ENCODE data around the gene NANS.

NANS gene

GRCh38 chr9:98101868-98102273, 45.3 kb downstream of the NANS start:
- Histone ChIP-seq H3K79me1 (replicated peaks; ENCODE audit: low read length, poor library complexity, severe bottlenecking) (no peaks in the 10 kb centered on the region), H3K18ac (ENCODE audit: low read depth in 1 of 2, low read length in 2 of 2) (no peak overlapping the region), H3K27me3 (ENCODE audit: control insufficient read depth in 1 of 2, insufficient read depth in 1 of 2, low read length in 2 of 2) (no peaks in the 10 kb centered on the region), H3K4me3 (ENCODE audit: insufficient read depth in 1 of 2, low read depth in 1 of 2, low read length in 2 of 2) (no peak overlapping the region), H2BK12ac (ENCODE audit: low read length in 2 of 2) (no peak overlapping the region), H3K4me2 (ENCODE audit: low read length, poor library complexity, severe bottlenecking) (no peak overlapping the region), H3K9ac (ENCODE audit: low read length) (no peak overlapping the region), H3K27ac (ENCODE audit: low read length, poor library complexity, severe bottlenecking) (no peak overlapping the region), H3K9me3 (ENCODE audit: control insufficient read depth, low read length) (no peaks in the 10 kb centered on the region), H2AK5ac (ENCODE audit: low read length, severe bottlenecking) (no peak overlapping the region), H3K36me3 (ENCODE audit: control insufficient read depth in 1 of 2, insufficient read depth in 2 of 2, low read depth in 1 of 2, low read length in 2 of 2) (no peaks in the 10 kb centered on the region), H4K8ac (ENCODE audit: low read length) (no peak overlapping the region), H3K4me1 (ENCODE audit: control insufficient read depth, insufficient read depth, low read depth, low read length) (no peaks in the 10 kb centered on the region), H2BK5ac (ENCODE audit: low read depth, low read length, poor library complexity, severe bottlenecking) (no peak overlapping the region), H2BK120ac (ENCODE audit: low read depth, low read length) (no peak overlapping the region), H4K91ac (ENCODE audit: low read length) (no peak overlapping the region), H3K14ac (ENCODE audit: low read length in 2 of 2) (no peak overlapping the region), H2BK15ac (ENCODE audit: low read depth, poor library complexity, severe bottlenecking) (no peak overlapping the region), H3K23ac (ENCODE audit: low read length in 2 of 2) (no peak overlapping the region), H2AFZ (ENCODE audit: low read depth, low read length) (no peak overlapping the region), H3K4ac (ENCODE audit: low read depth in 1 of 2, low read length in 2 of 2) (no peak overlapping the region)
- DNase-seq, result no peak
- WGBS, result 80% methylated on average over 5 of the region's 6 CpGs

GRCh38 chr9:98104445-98104881, 47.9 kb downstream of the NANS start:
- WGBS, result over 99% methylated on average over 3 of the region's 3 CpGs
- Histone ChIP-seq H3K4ac (ENCODE audit: low read depth in 1 of 2, low read length in 2 of 2) (no peak overlapping the region), H2BK5ac (ENCODE audit: low read depth, low read length, poor library complexity, severe bottlenecking) (no peak overlapping the region), H3K18ac (ENCODE audit: low read depth in 1 of 2, low read length in 2 of 2) (no peak overlapping the region), H3K4me1 (ENCODE audit: control insufficient read depth, insufficient read depth, low read depth, low read length) (no peaks in the 10 kb centered on the region), H3K23ac (ENCODE audit: low read length in 2 of 2) (no peak overlapping the region), H3K9me3 (ENCODE audit: control insufficient read depth, low read length) (no peaks in the 10 kb centered on the region), H4K8ac (ENCODE audit: low read length) (no peak overlapping the region), H3K14ac (ENCODE audit: low read length in 2 of 2) (no peak overlapping the region), H3K9ac (ENCODE audit: low read length) (no peak overlapping the region), H2BK120ac (ENCODE audit: low read depth, low read length) (no peak overlapping the region), H3K27ac (ENCODE audit: low read length, poor library complexity, severe bottlenecking) (no peak overlapping the region), H3K4me2 (ENCODE audit: low read length, poor library complexity, severe bottlenecking) (no peak overlapping the region), H3K79me1 (replicated peaks; ENCODE audit: low read length, poor library complexity, severe bottlenecking) (no peaks in the 10 kb centered on the region), H2BK12ac (ENCODE audit: low read length in 2 of 2) (no peak overlapping the region), H2BK15ac (ENCODE audit: low read depth, poor library complexity, severe bottlenecking) (no peak overlapping the region), H2AFZ (ENCODE audit: low read depth, low read length) (no peak overlapping the region), H3K4me3 (ENCODE audit: insufficient read depth in 1 of 2, low read depth in 1 of 2, low read length in 2 of 2) (no peak overlapping the region), H4K91ac (ENCODE audit: low read length) (no peak overlapping the region), H2AK5ac (ENCODE audit: low read length, severe bottlenecking) (no peak overlapping the region), H3K27me3 (ENCODE audit: control insufficient read depth in 1 of 2, insufficient read depth in 1 of 2, low read length in 2 of 2) (no peaks in the 10 kb centered on the region), H3K36me3 (ENCODE audit: control insufficient read depth in 1 of 2, insufficient read depth in 2 of 2, low read depth in 1 of 2, low read length in 2 of 2) (no peaks in the 10 kb centered on the region)
- DNase-seq, result no peak

GRCh38 chr9:98105006-98105405, 48.5 kb downstream of the NANS start:
- H2BK120ac ChIP-seq (ENCODE audit: low read depth, low read length), result no peak overlapping the region
- no peak overlapping the region for H2BK15ac ChIP-seq (ENCODE audit: low read depth, poor library complexity, severe bottlenecking)
- no peak overlapping the region for H3K9ac ChIP-seq (ENCODE audit: low read length)
- no peak overlapping the region for H3K27ac ChIP-seq (ENCODE audit: low read length, poor library complexity, severe bottlenecking)
- 95% methylated on average over 7 of the region's 7 CpGs for WGBS
- no peaks in the 10 kb centered on the region for H3K36me3 ChIP-seq (ENCODE audit: control insufficient read depth in 1 of 2, insufficient read depth in 2 of 2, low read depth in 1 of 2, low read length in 2 of 2)
- H2BK5ac ChIP-seq (ENCODE audit: low read depth, low read length, poor library complexity, severe bottlenecking), result no peak overlapping the region
- H2AK5ac ChIP-seq (ENCODE audit: low read length, severe bottlenecking), result no peak overlapping the region
- no peak overlapping the region for H4K91ac ChIP-seq (ENCODE audit: low read length)
- H4K8ac ChIP-seq (ENCODE audit: low read length), result no peak overlapping the region
- no peaks in the 10 kb centered on the region for H3K4me1 ChIP-seq (ENCODE audit: control insufficient read depth, insufficient read depth, low read depth, low read length)
- H3K23ac ChIP-seq (ENCODE audit: low read length in 2 of 2), result no peak overlapping the region
- no peaks in the 10 kb centered on the region for H3K79me1 ChIP-seq (replicated peaks; ENCODE audit: low read length, poor library complexity, severe bottlenecking)
- DNase-seq, result no peak
- H3K4me2 ChIP-seq (ENCODE audit: low read length, poor library complexity, severe bottlenecking), result no peak overlapping the region
- no peak overlapping the region for H3K14ac ChIP-seq (ENCODE audit: low read length in 2 of 2)
- no peak overlapping the region for H2BK12ac ChIP-seq (ENCODE audit: low read length in 2 of 2)
- no peaks in the 10 kb centered on the region for H3K27me3 ChIP-seq (ENCODE audit: control insufficient read depth in 1 of 2, insufficient read depth in 1 of 2, low read length in 2 of 2)
- no peak overlapping the region for H3K18ac ChIP-seq (ENCODE audit: low read depth in 1 of 2, low read length in 2 of 2)
- H3K9me3 ChIP-seq (ENCODE audit: control insufficient read depth, low read length), result no peaks in the 10 kb centered on the region
- H3K4me3 ChIP-seq (ENCODE audit: insufficient read depth in 1 of 2, low read depth in 1 of 2, low read length in 2 of 2), result no peak overlapping the region
- H3K4ac ChIP-seq (ENCODE audit: low read depth in 1 of 2, low read length in 2 of 2), result no peak overlapping the region
- no peak overlapping the region for H2AFZ ChIP-seq (ENCODE audit: low read depth, low read length)

GRCh38 chr9:98107926-98108325, 51.4 kb downstream of the NANS start:
- no peak overlapping the region for H3K4me2 ChIP-seq (ENCODE audit: low read length, poor library complexity, severe bottlenecking)
- H2AFZ ChIP-seq (ENCODE audit: low read depth, low read length), result no peak overlapping the region
- no peaks in the 10 kb centered on the region for H3K36me3 ChIP-seq (ENCODE audit: control insufficient read depth in 1 of 2, insufficient read depth in 2 of 2, low read depth in 1 of 2, low read length in 2 of 2)
- H3K18ac ChIP-seq (ENCODE audit: low read depth in 1 of 2, low read length in 2 of 2), result no peak overlapping the region
- H3K27me3 ChIP-seq (ENCODE audit: control insufficient read depth in 1 of 2, insufficient read depth in 1 of 2, low read length in 2 of 2), result no peaks in the 10 kb centered on the region
- no peak overlapping the region for H2AK5ac ChIP-seq (ENCODE audit: low read length, severe bottlenecking)
- no peak overlapping the region for H4K8ac ChIP-seq (ENCODE audit: low read length)
- H3K4ac ChIP-seq (ENCODE audit: low read depth in 1 of 2, low read length in 2 of 2), result no peak overlapping the region
- H3K23ac ChIP-seq (ENCODE audit: low read length in 2 of 2), result no peak overlapping the region
- H2BK12ac ChIP-seq (ENCODE audit: low read length in 2 of 2), result no peak overlapping the region
- no peaks in the 10 kb centered on the region for H3K4me1 ChIP-seq (ENCODE audit: control insufficient read depth, insufficient read depth, low read depth, low read length)
- no peak overlapping the region for H2BK15ac ChIP-seq (ENCODE audit: low read depth, poor library complexity, severe bottlenecking)
- no peak overlapping the region for H3K14ac ChIP-seq (ENCODE audit: low read length in 2 of 2)
- H4K91ac ChIP-seq (ENCODE audit: low read length), result no peak overlapping the region
- WGBS, result 100% methylated on average over 1 of the region's 2 CpGs
- no peaks in the 10 kb centered on the region for H3K79me1 ChIP-seq (replicated peaks; ENCODE audit: low read length, poor library complexity, severe bottlenecking)
- H3K9me3 ChIP-seq (ENCODE audit: control insufficient read depth, low read length), result no peaks in the 10 kb centered on the region
- DNase-seq, result no peak
- no peak overlapping the region for H3K4me3 ChIP-seq (ENCODE audit: insufficient read depth in 1 of 2, low read depth in 1 of 2, low read length in 2 of 2)
- H3K9ac ChIP-seq (ENCODE audit: low read length), result no peak overlapping the region
- H2BK120ac ChIP-seq (ENCODE audit: low read depth, low read length), result no peak overlapping the region
- no peak overlapping the region for H3K27ac ChIP-seq (ENCODE audit: low read length, poor library complexity, severe bottlenecking)
- no peak overlapping the region for H2BK5ac ChIP-seq (ENCODE audit: low read depth, low read length, poor library complexity, severe bottlenecking)
